HG03354 (cell line): ENCODE data around the gene PIK3R2.
"Not testable (repeated sequence)": the region's sequence is repeated elsewhere in the genome, so short reads cannot be mapped to it uniquely, and the experiment has no call there.

Source experiments
- ATAC-seq: cut with Tn5 transposase; IDR thresholded peaks from one replicate; pipeline ENCODE4 v1.9.1; 2021; ENCODE audit warnings: mild to moderate bottlenecking; ENCODE audit not compliant: unreplicated experiment, poor library complexity, severe bottlenecking

PIK3R2 gene

DNA sequence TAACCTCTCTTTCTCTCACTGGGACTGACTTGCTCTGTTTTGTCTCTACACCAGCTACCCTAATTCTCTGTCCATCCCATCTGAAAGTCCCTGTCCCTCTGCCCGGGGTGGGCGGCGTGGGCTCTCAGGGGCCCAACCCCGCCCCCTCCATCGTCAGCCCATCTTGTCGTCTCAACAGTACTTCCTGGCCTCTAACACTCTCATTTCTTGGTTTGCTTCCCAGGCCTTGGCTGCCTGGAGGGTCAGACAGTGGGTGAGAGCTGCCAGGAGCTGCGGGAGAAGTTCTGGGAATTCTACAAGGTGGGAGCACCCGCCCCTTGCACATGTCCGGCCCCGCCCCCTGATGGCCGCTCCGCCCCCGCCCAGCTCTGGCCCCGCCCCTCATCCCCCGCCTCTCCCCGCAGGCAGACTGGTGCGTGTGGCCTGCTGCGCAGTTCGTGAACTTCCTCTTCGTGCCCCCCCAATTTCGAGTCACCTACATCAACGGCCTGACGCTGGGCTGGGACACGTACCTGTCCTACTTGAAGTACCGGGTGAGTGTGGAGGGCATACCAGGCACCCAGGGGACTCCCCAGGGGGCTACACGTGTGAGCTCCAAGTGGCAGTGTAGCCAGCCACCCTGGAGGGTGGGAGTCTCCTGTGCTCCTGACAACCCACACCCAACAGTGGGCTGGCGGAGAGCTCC is 41.7 kb downstream of the PIK3R2 start:
- ATAC-seq, result no peak

DNA sequence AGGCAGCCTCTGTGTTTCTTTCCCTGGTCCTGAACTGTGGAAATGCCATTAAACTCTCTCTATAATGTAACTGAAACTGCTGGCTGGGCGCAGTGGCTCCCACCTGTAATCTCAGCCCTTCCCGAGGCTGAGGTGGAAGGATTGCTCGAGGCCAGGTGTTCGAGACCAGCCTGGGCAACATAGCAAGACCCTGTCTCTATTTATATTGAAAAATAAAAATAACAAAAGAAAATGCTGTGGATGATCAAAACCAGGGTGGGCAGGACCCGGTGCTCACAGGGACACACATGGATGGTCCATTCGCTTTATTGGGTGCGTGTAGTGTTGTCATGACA is 43.5 kb downstream of the PIK3R2 start:
- ATAC-seq, result no peak

DNA sequence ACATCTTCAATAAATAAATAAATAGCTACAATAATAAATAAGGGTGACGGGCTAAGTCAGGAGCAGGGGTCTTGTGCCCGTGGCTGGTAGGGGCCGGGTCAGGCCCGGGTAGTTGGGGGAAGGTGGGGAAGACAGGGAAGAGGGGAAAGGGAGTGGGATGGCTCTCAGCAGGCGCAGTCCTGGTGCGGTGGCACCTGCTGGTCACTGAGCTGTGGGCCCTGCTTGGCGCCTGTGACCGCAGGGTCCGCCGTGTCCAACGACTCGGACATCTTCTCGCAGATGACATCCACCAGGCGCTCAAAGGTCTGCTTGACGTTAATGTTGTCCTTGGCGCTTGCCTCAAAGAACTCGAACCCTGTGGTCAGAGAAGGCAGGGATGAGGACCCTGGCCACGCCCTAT is 44.3 kb downstream of the PIK3R2 start:
- no peak for ATAC-seq

DNA sequence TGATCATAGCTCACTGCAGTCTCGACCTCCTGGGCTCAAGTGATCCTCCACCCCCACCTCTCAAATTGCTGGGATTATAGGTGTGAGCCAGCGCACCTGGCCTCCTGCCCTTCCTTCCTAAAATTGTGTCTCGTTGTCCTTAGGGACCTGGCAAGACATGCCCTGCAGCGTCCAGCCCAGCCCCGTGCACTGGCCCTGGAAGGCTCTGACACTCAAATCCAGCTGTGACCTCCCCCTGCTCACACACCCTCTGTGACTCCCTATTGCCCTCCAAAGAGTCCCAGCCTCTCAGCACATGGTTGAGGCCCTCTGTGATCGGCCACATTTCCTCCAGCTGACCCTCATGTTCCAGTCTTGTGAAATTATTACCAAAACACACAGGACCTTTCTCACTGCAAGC is 45.0 kb downstream of the PIK3R2 start:
- ATAC-seq, result no peak

DNA sequence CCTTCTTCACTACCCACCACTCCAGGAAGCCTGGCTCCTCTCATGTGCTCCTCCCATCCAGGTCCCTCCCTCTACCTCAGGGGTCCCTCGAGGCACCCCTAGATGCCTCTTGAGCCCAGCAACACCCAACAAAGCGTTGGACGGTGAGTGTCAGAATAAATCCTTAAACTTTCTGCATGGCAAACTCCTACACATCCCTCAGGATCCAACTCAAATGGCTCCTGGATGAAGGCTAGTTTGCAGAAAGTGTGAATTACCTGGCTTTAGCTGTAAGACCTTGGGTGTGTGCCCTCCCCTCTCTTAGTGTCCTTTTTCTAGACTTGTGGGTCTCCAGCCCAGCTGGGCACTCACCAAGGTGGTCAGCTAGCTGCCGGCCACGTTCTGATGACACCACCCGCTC is 45.4 kb downstream of the PIK3R2 start:
- ATAC-seq, result no peak

DNA sequence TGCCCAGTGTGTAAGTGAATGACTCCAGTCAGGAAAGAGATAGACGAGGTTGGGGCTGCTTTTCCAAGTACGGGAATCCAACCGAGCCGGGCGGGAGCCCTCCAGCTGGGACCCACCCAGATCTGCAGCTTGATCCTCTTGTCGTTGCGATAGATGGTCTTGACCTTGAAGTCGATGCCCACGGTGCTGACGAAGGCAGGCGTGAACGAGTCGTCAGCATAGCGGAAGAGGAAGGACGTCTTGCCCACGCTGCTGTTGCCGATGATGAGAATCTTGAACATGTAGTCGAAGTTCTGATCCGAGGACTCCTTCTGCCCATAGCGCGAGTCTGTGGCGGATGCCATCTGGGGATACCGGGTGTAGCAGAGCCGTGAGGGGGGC is 49.4 kb downstream of the PIK3R2 start:
- ATAC-seq, result no peak

DNA sequence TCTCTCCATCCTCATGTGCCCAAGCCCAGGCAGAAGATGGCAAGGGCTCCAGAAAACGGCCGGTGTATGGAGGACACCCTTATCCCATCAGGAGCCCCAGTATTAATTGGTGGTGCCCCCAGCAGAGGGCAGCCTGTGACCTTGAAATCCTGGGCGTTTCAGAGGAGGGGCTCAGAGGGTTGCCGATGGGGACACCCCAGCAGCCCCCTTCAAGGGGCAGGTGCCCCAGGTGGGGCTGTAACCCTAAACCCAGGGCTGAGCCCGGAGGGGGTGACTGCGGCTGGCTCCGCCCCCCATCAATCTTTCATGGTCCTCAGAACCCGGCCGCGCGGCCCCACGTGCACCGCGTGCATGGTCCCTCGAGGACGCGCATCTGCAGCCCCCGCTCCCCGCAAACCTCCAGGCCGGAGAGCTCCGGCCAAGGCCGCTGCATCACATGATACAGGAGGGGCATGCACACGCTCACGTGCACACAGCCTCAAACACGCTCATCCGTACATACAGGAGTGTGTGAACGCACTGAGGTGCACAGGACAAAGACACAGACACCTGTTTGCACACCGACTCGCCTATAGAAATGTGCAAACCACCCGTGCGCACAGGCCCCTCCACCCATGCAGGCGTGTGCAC is 49.9 kb downstream of the PIK3R2 start:
- ATAC-seq, result no peak

DNA sequence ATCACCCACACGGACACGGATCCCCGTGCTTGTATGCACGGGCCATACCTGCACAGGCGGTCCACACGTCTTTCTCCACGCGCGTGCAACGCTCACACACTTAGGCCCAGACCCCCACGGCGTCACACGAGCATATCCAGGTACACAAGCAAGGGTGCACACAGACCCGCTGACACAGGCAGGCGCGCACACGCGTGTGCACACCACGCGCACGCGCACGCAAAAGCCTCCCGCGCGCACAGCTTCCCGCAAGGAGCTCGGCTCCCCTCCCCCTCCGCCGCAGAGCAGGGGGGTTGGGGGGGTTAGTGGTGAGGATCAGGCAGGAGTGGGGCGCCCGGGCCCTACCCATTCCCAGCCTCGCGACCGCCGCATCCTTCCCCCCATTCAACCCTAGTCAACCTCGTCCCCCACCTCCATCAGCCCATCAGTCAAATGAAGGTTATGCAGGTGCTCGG is 50.5 kb downstream of the PIK3R2 start:
- peak; percentile 14 for ATAC-seq

DNA sequence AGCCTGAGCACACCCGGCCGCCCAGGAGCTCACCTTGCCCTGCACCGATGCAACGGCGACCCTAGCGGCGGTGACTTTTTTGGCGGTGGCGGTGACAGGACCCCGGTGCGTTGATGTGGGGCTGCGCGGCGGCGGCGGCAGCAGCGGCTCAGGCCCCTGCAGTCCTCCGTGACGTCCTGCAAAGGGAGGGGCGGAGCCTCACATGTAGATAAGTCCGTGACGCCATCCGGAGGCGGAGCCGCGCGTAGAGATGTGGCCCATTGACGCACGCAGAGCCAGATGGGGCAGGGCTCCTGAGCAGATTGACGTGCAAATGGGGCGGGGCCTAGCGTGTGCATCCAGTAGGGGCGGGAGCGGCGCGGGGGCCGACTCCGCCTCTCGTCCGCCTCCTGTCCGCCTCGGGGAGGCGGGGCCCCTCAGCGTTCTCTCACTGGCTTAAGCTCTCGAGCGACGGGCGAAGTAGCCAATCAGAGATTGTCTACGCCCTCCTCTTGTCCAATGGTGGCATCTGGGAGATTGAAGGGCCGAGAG is 51.0 kb downstream of the PIK3R2 start, which contains the start of gene RAB3A:
Gene RAB3A, minus strand, starts transcription at position 180 of the 531 bp plus-strand sequence. CDS start 1,302 bp downstream, outside the sequence.
- ATAC-seq, result peak; percentile 88

DNA sequence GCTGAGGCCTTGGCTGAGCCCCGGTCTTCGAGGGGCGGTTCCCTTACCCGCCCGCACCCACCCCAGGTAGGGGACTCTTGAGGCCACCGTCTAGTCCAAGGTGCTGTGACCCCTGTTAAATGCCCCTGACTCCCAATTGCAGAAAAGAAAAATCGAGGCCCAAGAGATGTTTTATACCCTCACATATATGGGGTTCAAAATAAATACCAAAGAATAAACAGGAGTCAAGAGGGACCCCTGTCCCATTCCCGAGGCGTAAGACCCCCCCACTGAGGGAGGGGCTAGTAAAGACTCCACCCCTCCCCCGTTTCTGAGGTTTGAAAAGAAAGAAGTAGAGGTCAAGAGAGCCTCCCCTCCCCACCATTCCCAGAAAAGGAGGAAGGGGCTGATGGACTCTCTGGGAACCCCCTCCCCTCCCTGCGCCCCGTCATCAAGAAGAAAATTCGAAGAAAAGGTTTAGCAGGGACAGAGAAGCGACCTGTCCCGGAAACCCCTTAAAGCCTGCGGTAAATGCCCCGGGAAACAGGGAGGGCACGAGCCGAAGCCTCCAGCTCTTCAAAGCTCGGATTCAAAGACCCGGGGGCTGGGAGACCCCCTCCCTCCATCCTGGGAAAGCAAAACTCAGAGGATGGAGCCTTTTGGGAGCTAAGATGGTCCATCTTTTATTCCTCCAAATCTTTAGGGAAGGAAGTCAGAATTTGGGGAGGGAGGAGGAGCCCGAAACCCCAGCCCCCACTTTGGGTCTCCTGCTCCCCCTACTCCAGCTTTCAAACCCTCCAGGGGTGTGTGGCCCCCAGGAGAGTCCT is 51.6 kb downstream of the PIK3R2 start:
- peak; percentile 14 for ATAC-seq

DNA sequence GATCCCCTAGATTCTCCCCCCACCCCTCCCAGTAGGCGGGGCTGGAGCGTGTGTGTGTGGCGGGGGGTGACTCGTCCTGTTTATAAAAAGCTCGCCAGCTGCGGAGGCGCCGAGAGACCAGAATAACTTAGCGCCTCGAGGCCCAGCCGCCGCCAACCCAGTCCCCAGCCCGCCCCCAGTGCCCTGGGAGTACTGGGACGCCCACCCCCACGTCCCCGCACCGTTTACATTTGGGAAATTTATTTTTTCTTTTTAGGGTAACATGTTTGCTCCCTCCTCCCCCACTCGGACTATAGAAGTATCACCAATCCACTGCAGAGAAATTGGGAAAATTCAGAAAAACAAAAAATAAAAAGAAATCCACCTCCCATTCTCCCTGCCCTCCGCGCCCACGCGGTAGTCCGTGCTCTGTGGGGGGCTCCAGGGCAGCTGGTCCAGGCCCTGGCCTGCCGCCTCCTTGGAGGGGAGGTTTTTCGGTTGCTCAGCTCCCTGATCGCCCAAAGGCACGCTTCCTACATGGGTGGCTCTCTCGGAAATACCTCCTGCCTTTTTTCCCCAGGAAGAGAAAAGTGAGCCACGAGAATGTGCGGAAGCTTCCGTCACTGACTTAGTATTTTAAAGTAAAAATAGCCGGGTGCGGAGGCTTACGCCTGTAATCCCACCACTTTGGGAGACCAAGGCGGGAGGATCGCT is 52.4 kb downstream of the PIK3R2 start:
- no peak for ATAC-seq

DNA sequence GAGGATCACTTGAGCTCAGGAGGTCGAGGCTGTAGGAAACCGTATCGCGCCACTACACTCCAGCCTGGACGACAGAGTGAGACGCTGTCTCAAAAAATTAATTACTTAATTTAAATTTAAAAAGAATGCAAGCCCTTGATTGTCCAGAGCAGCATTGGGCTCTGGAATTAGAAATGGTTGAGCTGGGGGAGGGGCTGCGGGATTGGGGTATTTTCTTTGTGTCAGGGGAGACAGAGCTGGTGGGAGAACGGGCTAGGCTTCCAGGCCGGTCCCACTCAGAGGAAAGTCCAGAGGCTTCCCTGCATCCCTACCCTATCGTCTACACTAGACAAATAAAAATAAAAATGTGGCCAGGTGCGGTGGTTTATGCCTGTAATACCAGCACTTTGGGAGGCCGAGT is 53.1 kb downstream of the PIK3R2 start:
- no peak for ATAC-seq

DNA sequence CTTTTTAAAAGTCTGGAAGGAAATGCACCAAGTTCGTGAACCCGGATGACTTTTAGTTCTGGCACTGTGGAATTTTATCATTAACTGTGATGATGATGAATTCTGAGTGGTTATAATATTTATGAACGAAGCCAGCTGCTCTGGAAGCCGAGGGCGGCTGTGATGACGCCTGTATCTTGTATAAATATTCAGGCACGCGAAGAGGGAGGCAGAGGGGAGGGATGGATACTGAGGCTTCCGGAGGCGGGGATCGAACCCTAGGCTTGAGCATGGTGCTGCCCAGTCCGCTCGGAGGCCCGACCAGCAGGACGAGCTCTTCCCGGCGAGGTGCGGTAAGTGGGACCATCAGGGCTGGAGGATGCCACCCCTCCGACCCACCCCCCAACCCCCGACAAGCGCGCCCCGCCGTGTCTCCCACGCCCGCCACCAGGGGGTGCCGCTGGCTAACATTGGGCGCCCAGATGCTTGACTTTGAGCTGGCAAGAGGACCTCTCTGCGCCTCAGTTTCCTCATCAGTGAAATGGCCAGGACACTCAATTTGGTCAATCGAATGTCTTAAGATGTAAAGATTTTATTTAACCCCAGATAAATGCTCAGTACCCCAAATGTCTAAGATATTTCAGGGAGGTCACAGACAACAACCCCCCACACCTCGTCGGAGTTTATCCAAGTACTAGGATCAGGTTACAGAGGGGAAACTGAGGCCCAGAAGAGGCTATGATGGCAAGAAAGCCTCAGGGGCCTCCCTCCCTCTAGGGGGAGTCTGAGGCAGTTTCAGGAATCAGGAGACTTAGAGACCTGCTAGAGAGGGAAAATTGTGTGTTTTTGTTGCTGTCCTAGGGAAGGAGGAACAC is 55.4 kb downstream of the PIK3R2 start:
- no peak for ATAC-seq

DNA sequence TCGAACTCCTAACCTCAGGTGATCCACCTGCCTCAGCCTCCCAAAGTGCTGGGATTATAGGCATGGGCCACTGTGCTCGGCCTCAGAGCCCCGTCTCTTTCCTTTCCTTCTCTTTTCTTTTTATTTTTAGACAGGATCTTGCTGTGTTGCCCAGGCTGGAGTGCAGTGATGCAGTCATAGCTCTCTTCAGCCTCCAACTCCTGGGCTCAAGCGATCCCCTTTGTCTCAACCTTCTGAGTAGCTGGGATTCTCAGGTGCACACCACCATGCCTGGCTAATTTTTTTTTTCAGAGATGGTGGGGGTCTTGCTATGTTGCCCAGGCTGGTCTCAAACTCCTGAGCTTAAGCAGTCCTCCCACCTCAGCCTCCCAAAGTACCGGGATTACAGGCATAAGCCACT is 56.9 kb downstream of the PIK3R2 start:
- not testable (repeated sequence) for ATAC-seq

DNA sequence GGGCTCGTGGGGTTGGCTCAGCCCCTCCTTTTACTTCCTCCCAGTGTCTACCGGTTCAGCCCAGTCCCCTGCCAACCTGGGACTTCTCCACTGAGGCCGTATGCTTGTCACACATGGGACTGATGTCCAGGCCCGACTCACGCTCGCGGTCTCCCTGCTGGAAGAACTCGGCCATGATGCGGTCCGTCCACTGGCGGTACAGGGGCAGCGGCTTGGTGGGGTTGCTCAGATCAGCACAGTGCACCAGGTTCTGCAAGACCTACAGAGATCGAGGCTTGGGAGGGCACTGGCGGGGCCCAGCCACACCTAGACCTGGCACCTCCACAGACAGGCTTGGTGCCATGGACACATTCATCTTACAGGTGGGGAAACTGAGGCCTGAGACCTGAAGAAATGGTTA is 58.7 kb downstream of the PIK3R2 start:
- ATAC-seq, result no peak

DNA sequence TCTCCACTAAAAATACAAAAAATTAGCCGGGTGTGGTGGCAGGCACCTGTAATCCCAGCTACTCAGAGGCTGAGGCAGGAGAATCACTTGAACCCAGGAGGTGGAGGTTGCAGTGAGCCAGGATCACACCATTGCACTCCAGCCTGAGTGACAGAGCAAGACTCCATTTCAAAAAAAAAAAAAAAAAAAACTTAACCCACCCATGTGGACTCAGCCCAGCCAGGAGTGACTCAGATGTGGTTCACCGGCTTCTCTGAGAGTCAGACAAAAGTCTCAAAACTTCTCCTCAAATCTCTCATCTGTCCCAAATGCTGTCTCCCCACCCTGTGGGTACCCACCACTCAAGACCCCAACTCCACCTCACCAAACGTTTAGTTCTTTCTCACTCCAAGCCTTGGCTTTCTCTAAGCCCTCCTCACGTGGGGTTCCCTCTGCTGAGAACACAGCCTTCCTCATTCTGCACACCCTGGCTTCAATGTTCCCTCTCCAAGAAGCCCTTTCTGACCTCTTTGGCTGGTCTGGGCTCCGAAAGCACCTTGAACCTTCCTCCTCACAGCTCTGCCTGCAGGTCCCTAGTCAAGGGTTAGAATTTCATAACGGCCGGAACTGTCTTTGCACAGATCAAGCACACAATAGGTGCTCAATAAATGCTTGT is 61.9 kb downstream of the PIK3R2 start:
- ATAC-seq, result no peak

DNA sequence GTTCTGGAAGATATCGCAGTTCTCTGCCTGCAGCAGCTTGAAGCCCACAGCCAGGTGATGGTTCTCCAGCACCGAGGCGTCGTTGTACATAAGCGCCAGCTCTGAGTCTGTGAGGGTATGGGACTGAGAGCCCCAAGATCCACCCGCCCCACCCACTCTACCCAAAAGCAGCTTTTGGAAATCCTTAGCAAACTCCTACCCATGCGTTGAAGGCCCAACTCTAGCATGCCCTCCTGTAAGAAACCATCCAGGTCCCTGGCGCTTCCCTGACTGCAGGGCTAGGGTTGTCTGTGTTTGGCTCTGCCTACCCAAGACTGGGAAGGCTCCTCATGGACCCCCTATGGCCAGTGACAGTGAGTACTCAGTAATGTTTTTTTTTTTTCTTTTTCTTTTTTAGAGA is 63.8 kb downstream of the PIK3R2 start:
- ATAC-seq, result no peak

DNA sequence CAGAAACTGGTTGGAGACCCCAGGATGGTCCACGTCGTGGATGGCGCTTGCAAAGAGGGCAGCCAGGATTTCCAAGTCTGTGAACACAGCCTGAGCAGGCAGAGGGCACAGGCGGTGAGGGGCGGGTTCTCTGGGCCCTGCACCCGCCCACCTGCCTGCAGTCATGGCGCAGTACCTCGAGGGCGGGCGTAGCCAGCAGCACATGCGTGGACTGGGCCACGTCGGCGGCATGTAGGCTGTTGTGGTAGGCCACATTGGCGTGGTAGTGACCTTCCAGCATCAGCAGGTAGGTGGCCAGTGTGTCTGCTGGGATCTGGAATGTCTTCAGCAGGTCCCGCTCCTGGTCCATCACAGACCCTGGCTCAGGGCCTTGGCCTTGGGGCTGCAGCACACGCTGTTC is 65.2 kb downstream of the PIK3R2 start:
- ATAC-seq, result no peak

DNA sequence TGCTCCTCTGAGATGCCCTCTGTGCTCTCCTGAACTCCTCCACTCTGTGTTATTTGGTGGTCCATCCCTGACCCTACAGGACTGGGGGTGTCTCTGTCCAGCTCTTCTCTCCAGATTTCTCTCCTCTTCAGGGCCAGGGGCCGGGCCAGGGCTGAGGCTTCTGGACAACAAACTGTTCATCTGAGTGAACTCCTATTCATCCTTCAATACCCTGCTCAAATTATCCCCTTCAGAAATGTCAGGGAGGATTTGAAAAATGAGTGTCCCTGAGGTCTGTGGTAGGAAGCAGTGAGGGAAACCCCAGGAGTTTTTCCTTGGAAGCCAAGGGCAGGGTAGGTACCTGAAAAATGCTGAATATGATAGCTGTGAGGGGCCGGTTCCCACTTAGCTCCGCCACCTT is 65.6 kb downstream of the PIK3R2 start:
- no peak for ATAC-seq
